Uterus (tissue), 2 donors: Measurements from ENCODE around the gene UBE2R2.
"Not testable (repeated sequence)": the region's sequence is repeated elsewhere in the genome, so short reads cannot be mapped to it uniquely, and the experiment has no call there.

Experiments used
- CTCF ChIP-seq, 4 experiments: fragments of 200-600 bp in 2 of 4; fragments of 450-650 bp in 2 of 4; sonication (generic) in 2 of 4; IDR thresholded peaks; one replicate each; pipeline ENCODE4 v1.5.1; 2016 to 2019; ENCODE audit warnings: antibody characterized with exemption in 4 of 4, mild to moderate bottlenecking in 2 of 4, moderate library complexity in 1 of 4
- POLR2A ChIP-seq, 2 donors: fragments of 450-650 bp; IDR thresholded peaks; one replicate each; pipeline ENCODE4 v1.6.1; 2016; ENCODE audit warnings: antibody characterized with exemption in 2 of 2, mild to moderate bottlenecking in 1 of 2, moderate library complexity in 1 of 2

GRCh38 chr9:33796679-33797078 is 20.3 kb upstream of the UBE2R2 start:
- TF ChIP-seq CTCF, POLR2A (IDR thresholded peaks at IDR 0.05): not testable (repeated sequence)
